ENCODE data around the gene CTBP2.

Gene CTBP2

DNA sequence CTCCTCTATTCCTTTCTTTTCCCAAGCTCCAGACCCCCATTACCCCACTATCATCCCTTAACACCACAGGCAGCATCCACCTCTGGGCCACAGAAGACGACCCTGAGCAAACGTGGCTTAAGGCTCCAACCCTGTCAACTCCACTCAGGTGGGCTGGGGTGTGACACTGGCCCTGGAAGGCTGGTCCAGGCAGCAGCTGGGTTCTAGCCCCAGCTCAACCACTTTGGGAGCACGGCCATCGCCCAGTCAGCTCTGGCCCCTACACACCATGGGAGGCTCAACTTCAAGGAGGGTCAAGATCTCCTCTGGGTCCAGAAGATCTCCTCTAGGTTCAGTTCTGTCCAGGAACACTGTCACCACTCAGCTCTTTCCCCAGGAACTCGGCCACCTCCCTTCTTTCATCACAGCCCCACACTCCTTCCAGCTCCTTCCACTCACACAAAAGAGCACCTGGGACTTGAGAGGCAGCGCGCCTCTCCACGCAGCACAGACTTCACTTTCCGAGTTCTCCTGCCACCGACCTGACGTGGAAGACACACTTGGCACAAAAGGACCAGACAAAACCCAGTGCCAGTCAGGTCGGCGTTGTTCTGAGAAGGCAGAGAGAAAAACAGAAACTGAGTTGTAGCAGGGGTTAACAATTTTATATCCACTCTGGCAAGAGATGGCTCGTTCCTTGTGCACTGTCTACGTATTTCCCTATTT is 84.1 kb downstream of the CTBP2 start:
- H3K4me3 ChIP-seq (ENCODE audit: low read length): no peak overlapping the region
- H3K9ac ChIP-seq (ENCODE audit: low read depth, low read length): no peak overlapping the region
- no peaks in the 10 kb centered on the region for H3K27me3 ChIP-seq (ENCODE audit: control insufficient read depth, insufficient read depth, low read length)
- no peaks in the 10 kb centered on the region for H3K9me3 ChIP-seq (replicated peaks; ENCODE audit: low read length)
- peaks cover 23% of the 10 kb centered on the region for H3K36me3 ChIP-seq (ENCODE audit: insufficient read depth, low read length)
- H3K4me1 ChIP-seq (ENCODE audit: control insufficient read depth, insufficient read depth, low read length): peaks cover 7% of the 10 kb centered on the region
- H3K4me2 ChIP-seq (ENCODE audit: low read length): no peak overlapping the region

DNA sequence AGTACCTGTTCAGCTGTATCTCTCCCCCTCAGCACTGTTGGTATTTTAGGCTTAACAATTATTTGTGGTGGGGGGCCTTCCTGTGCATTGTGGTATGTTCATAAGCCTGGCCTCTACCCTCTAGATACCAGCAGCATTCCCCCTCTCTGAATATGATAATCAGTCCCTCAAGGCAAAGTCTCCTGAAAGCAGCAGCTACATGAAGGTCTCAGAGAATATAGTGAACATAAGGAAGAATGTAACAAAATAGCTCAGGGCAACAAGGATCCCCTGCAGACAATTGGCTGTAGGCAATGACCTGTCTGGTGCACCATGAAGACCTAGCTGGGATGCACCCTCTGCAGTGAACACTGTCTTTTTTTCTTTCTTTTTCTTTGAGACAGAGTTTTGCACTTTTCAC is 86.4 kb downstream of the CTBP2 start:
- Histone ChIP-seq H3K4me1 (ENCODE audit: control insufficient read depth, insufficient read depth, low read length) (no peaks in the 10 kb centered on the region), H3K4me3 (ENCODE audit: low read length) (no peak overlapping the region), H3K9ac (ENCODE audit: low read depth, low read length) (no peak overlapping the region), H3K27me3 (ENCODE audit: control insufficient read depth, insufficient read depth, low read length) (no peaks in the 10 kb centered on the region), H3K36me3 (ENCODE audit: insufficient read depth, low read length) (peaks cover 28% of the 10 kb centered on the region), H3K4me2 (ENCODE audit: low read length) (no peak overlapping the region), H3K9me3 (replicated peaks; ENCODE audit: low read length) (no peaks in the 10 kb centered on the region)

DNA sequence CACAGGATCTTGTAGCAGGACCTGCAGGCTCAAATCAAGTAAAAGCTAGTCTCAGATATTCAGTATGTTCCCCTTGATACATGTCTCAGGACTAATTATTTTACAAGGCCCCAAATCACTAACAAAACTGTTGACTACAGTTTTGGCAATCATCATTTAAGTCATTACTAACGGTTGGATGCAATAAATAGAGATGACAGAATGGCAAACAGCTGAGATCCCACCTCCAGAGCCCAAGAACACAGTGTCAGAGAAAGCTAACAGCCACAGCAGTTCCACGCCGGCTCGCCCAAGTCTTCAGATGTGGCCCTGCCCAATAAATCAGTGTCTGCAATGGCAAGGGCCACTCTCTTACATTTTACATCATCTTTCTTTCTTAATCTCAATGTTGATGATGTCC is 87.6 kb downstream of the CTBP2 start:
- no peaks in the 10 kb centered on the region for H3K9me3 ChIP-seq (replicated peaks; ENCODE audit: low read length)
- H3K27me3 ChIP-seq (ENCODE audit: control insufficient read depth, insufficient read depth, low read length): no peaks in the 10 kb centered on the region
- no peak overlapping the region for H3K4me2 ChIP-seq (ENCODE audit: low read length)
- H3K4me3 ChIP-seq (ENCODE audit: low read length): no peak overlapping the region
- H3K36me3 ChIP-seq (ENCODE audit: insufficient read depth, low read length): peaks cover 31% of the 10 kb centered on the region
- no peaks in the 10 kb centered on the region for H3K4me1 ChIP-seq (ENCODE audit: control insufficient read depth, insufficient read depth, low read length)
- H3K9ac ChIP-seq (ENCODE audit: low read depth, low read length): no peak overlapping the region

DNA sequence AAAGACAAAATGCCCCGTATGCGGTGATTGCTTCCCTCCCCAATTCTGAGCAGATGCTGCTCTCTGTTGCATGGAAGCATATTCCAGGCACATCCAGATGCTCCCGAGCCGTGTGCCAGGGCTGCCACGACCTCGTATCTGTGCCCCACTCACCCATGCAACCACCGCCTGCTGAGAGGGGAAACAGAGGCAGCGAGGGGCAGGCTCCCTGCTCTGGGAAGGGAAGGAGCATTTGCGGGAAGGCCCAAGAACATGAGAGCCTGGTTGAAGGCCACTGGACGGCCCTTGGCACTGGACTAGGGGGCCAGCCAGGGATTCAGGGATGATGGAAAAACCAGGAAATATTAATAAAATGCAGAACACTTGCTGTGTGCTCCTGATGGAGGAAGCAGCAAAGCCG is 89.4 kb downstream of the CTBP2 start:
- Histone ChIP-seq H3K4me3 (ENCODE audit: low read length) (no peak overlapping the region), H3K9ac (ENCODE audit: low read depth, low read length) (no peak overlapping the region), H3K4me1 (ENCODE audit: control insufficient read depth, insufficient read depth, low read length) (no peaks in the 10 kb centered on the region), H3K36me3 (ENCODE audit: insufficient read depth, low read length) (peaks cover 40% of the 10 kb centered on the region), H3K4me2 (ENCODE audit: low read length) (no peak overlapping the region), H3K27me3 (ENCODE audit: control insufficient read depth, insufficient read depth, low read length) (no peaks in the 10 kb centered on the region), H3K9me3 (replicated peaks; ENCODE audit: low read length) (no peaks in the 10 kb centered on the region)

DNA sequence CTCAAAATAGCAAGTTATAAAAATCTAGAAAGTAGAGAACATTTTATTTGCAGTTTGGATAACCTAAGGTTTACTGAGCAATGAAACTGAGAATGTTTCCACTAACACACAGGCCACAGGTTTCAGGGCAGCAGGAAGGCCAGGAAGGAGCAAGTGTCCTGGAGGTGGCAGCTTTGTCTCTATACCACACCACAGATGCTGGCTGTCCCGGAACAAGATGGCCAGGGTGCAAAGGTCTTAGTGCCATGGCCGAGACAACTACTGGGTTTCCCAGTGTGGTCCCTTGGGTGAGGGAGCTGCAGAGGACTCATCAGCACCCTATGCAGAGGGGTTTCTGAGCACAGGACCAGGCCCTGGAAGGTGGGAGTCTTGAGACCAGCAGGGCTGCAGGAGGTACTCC is 92.0 kb downstream of the CTBP2 start:
- peaks cover 29% of the 10 kb centered on the region for H3K36me3 ChIP-seq (ENCODE audit: insufficient read depth, low read length)
- no peak overlapping the region for H3K4me2 ChIP-seq (ENCODE audit: low read length)
- no peak overlapping the region for H3K9ac ChIP-seq (ENCODE audit: low read depth, low read length)
- no peaks in the 10 kb centered on the region for H3K9me3 ChIP-seq (replicated peaks; ENCODE audit: low read length)
- H3K4me1 ChIP-seq (ENCODE audit: control insufficient read depth, insufficient read depth, low read length): peaks cover 18% of the 10 kb centered on the region
- no peak overlapping the region for H3K4me3 ChIP-seq (ENCODE audit: low read length)
- H3K27me3 ChIP-seq (ENCODE audit: control insufficient read depth, insufficient read depth, low read length): no peaks in the 10 kb centered on the region

DNA sequence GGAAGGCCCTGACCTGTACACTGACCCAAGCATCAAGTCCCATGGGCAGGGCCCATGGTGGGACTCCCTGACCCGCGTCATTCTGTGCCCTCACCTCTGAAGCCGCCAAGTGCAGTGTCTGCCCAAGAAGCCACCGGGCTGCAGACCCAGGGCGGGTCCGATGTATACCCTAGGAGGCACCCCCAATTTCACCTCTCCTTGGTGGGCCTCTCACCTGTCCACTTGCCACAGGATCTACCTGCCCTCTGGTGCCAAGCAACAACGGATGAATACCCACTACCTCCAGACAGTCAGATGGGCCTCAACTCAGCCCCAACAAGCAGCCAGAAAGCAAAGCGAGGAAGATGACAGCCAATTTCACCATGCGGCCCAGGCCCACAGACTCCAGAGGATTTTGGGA is 92.6 kb downstream of the CTBP2 start:
- H3K36me3 ChIP-seq (ENCODE audit: insufficient read depth, low read length): peaks cover 27% of the 10 kb centered on the region

DNA sequence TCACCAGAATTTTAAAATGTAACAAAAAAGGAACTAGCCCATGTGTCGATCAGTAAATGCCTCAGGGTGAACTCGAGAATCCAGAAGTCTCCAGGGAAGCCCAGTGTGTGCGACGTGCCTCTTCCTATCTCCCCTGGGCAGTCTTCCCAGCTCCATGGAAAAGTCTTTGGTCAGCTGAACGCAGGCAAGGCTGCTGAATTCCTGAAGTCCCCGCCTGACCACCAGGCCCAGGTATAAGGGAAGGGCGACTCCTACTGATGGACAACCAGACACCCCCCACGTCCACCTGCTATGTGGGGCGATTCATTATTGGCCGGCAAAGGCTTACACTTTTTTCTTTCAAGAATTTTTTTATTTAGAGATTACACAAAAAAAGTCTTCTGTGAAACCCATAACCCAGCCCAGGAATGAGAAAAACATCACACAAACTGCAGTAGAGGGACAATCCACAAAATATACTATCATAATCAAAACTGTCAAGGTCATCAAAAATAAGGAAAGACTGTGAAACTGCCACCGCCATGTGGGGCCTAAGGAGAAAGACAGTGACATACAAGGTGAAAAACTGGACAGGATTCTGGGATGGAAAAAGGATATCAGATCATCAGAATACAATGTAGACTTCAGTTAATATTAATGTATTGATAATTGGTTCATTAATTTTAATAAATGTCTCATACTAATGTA is 93.5 kb downstream of the CTBP2 start:
- Histone ChIP-seq H3K27me3 (ENCODE audit: control insufficient read depth, insufficient read depth, low read length) (no peaks in the 10 kb centered on the region), H3K9me3 (replicated peaks; ENCODE audit: low read length) (no peaks in the 10 kb centered on the region), H3K9ac (ENCODE audit: low read depth, low read length) (no peak overlapping the region), H3K36me3 (ENCODE audit: insufficient read depth, low read length) (peaks cover 24% of the 10 kb centered on the region), H3K4me1 (ENCODE audit: control insufficient read depth, insufficient read depth, low read length) (peaks cover 33% of the 10 kb centered on the region), H3K4me3 (ENCODE audit: low read length) (no peak overlapping the region), H3K4me2 (ENCODE audit: low read length) (no peak overlapping the region)

More for the DNA sequence above, 92.6 kb downstream of the CTBP2 start:
- no peak overlapping the region for H3K9ac ChIP-seq (ENCODE audit: low read depth, low read length)
- no peaks in the 10 kb centered on the region for H3K9me3 ChIP-seq (replicated peaks; ENCODE audit: low read length)
- no peaks in the 10 kb centered on the region for H3K27me3 ChIP-seq (ENCODE audit: control insufficient read depth, insufficient read depth, low read length)
- peaks cover 24% of the 10 kb centered on the region for H3K4me1 ChIP-seq (ENCODE audit: control insufficient read depth, insufficient read depth, low read length)
- no peak overlapping the region for H3K4me3 ChIP-seq (ENCODE audit: low read length)
- no peak overlapping the region for H3K4me2 ChIP-seq (ENCODE audit: low read length)

DNA sequence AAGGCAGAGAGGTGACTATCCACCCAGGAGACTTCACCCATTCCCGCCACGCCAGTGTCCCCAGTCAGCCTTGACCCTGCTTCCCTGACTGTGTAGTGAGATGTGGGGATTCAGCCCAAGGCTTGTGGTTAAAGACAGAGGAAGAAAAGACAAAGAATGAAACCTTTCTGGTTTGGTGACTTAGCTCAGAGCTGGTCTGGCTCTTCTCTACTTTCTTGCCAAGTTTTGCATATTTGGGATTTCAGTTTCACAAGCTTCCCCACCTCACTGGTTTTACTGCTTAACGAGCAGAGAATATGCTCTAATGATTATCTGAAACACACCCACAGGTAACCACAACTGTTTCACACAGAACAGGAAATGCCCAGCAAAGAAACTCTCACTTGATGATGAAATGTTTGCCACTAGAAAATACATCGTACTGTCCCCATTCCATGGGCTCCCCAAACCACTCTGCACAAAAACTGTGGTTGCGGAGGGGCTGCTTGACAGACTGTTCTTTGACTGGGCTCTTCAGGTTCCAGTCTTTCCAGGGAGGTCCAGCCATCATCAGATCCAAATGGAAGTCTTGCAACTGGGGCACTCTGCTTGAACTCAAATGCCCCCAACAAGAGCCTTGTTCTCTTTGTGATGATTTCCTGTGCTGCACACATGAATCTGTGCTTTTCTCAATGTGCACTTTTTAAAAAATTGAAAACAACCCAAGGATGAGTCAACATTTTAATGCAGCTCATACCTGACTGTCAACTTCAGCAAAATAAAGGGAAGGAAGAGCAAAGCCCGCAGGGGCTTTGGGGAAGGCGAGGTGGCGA is 95.5 kb downstream of the CTBP2 start:
- no peaks in the 10 kb centered on the region for H3K9me3 ChIP-seq (replicated peaks; ENCODE audit: low read length)
- peak overlapping the region; percentile 32 for H3K4me2 ChIP-seq (ENCODE audit: low read length)
- no peak overlapping the region for H3K4me3 ChIP-seq (ENCODE audit: low read length)
- peak overlapping the region; percentile 2 for H3K9ac ChIP-seq (ENCODE audit: low read depth, low read length)
- peaks cover 14% of the 10 kb centered on the region for H3K36me3 ChIP-seq (ENCODE audit: insufficient read depth, low read length)
- H3K4me1 ChIP-seq (ENCODE audit: control insufficient read depth, insufficient read depth, low read length): peaks cover 52% of the 10 kb centered on the region
- H3K27me3 ChIP-seq (ENCODE audit: control insufficient read depth, insufficient read depth, low read length): no peaks in the 10 kb centered on the region

DNA sequence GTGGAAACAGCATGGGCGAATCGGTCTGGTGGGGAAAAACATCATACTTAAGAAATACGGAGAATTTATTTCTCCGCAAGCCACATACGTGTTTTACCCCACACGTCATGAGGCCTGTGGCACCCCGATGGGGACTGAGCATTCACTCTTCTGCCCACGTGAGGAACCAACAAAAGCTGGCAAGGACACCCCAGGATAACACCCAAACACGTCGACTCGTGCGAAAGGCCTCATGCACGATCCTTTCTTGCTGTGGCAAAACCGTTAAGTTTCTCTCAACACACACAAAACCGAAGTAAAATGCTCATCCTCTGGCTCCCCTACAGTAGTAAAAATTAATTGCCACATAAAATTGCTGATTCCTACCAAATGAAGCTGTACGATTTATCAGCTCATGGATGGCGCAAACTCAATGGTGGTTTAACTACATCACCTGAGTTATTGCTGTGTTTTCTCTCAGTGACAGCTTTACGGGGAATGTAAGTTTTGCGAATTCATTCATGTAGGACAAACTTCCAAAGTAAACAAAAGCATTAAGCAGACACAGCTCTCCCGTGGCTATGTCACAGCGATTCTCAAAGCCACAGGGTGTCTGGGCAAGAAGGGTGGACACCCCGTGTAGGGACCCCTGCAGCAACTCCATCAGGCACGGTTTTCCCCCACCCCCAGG is 97.0 kb downstream of the CTBP2 start:
- Histone ChIP-seq H3K9me3 (replicated peaks; ENCODE audit: low read length) (no peaks in the 10 kb centered on the region), H3K4me2 (ENCODE audit: low read length) (no peak overlapping the region), H3K9ac (ENCODE audit: low read depth, low read length) (no peak overlapping the region), H3K36me3 (ENCODE audit: insufficient read depth, low read length) (peaks cover 14% of the 10 kb centered on the region), H3K27me3 (ENCODE audit: control insufficient read depth, insufficient read depth, low read length) (no peaks in the 10 kb centered on the region), H3K4me1 (ENCODE audit: control insufficient read depth, insufficient read depth, low read length) (peaks cover 55% of the 10 kb centered on the region), H3K4me3 (ENCODE audit: low read length) (no peak overlapping the region)

DNA sequence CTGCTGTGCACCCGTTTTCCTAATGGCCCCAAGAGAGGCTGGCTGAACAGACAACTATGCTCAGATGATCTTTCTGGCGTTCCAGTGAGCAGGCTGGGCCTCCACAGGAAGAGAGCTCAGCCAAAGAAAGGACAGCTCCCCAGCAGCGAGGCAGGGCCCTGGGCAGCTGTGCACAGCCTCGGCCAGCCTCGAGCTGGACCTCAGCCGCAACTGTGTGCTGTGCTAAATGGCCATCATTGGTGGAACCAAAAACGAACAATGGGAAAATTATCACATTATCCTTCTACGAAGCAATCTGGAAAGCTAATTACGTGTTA is 97.5 kb downstream of the CTBP2 start:
- Histone ChIP-seq H3K9ac (ENCODE audit: low read depth, low read length) (no peak overlapping the region), H3K4me3 (ENCODE audit: low read length) (no peak overlapping the region), H3K36me3 (ENCODE audit: insufficient read depth, low read length) (peaks cover 12% of the 10 kb centered on the region), H3K27me3 (ENCODE audit: control insufficient read depth, insufficient read depth, low read length) (no peaks in the 10 kb centered on the region), H3K4me2 (ENCODE audit: low read length) (no peak overlapping the region), H3K4me1 (ENCODE audit: control insufficient read depth, insufficient read depth, low read length) (peaks cover 59% of the 10 kb centered on the region), H3K9me3 (replicated peaks; ENCODE audit: low read length) (no peaks in the 10 kb centered on the region)

DNA sequence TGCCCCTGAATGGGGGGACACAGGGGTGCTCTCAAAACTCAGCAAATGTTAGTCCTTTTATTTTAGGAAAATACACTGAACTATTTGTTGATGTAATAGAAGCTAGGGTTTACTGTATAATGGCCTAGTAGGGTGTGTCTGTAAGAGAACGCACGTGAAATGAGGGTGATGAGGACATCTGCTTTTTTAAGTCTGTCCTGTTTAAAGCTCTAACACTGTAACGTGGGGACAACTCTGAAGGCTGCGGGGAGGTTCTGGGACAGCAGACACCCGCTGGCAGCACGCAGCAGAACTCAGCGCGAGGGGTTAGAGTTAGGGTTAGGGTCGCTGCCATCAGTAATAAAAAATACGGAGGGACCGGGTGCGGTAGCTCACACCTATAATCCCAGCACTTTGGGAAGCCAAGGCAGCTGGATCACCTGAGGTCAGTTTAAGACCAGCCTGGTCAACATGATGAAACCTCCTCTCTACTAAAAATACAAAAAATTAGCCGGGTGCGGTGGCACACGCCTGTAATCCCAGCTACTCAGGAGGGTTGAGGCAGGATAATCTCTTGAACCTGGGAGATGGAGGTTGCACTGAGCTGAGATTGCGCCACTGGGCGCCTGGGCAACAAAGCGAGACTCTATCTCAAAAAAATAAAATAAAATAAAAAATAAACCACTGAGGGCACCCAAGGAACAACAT is 98.0 kb downstream of the CTBP2 start:
- peaks cover 64% of the 10 kb centered on the region for H3K4me1 ChIP-seq (ENCODE audit: control insufficient read depth, insufficient read depth, low read length)
- peaks cover 10% of the 10 kb centered on the region for H3K36me3 ChIP-seq (ENCODE audit: insufficient read depth, low read length)

More for the DNA sequence above, 98.0 kb downstream of the CTBP2 start:
- H3K4me2 ChIP-seq (ENCODE audit: low read length): no peak overlapping the region
- no peak overlapping the region for H3K4me3 ChIP-seq (ENCODE audit: low read length)
- H3K9me3 ChIP-seq (replicated peaks; ENCODE audit: low read length): no peaks in the 10 kb centered on the region
- no peaks in the 10 kb centered on the region for H3K27me3 ChIP-seq (ENCODE audit: control insufficient read depth, insufficient read depth, low read length)
- no peak overlapping the region for H3K9ac ChIP-seq (ENCODE audit: low read depth, low read length)
